Bronchial epithelial cell (primary cell): ENCODE results near the gene EYS. TPM values are rescaled to one million over a fixed set of nuclear protein-coding genes. Genes with fewer than 3 reads are reported as not detected.
"Not testable (repeated sequence)": the region's sequence is repeated elsewhere in the genome, so short reads cannot be mapped to it uniquely, and the experiment has no call there.

Experiments used
- DNase-seq: peaks from one replicate; pipeline ENCODE4 v3.0.0-alpha.2; 2010; ENCODE audit warnings: low read depth
- FAIRE-seq: peaks from 2 replicates; lab custom pipeline; 2011; peaks lifted over from hg19 to GRCh38; lab: Jason Lieb, UNC
- H3K27me3 ChIP-seq: 2 replicates; pipeline ENCODE4 v1.5.1; 2011; ENCODE audit warnings: low read length; ENCODE audit not compliant: control insufficient read depth, insufficient read depth
- H3K36me3 ChIP-seq: 2 replicates; pipeline ENCODE4 v1.5.1; 2011; ENCODE audit warnings: low read length; ENCODE audit not compliant: control insufficient read depth, insufficient read depth
- H3K4me3 ChIP-seq: 2 replicates; pipeline ENCODE4 v1.5.1; 2011; ENCODE audit warnings: mild to moderate bottlenecking, low read depth, low read length, control low read depth
- total RNA-seq: library from RNA; depleted of rRNA; stranded (reverse); fragments of >200 nt; gene quantifications from 2 replicates; pipeline ENCODE4 v1.2.1, GENCODE V29; 2014
- TF ChIP-seq, protein P1 (sequence below): IDR thresholded peaks from 2 replicates; pipeline ENCODE4 v1.5.1; 2011; ENCODE audit warnings: mild to moderate bottlenecking, moderate library complexity, low read length, control low read depth, inconsistent platforms; ENCODE audit not compliant: insufficient read depth, severe bottlenecking

The EYS gene
- total RNA-seq, 1 donor from 2014 or later, result 0.53 TPM

DNA sequence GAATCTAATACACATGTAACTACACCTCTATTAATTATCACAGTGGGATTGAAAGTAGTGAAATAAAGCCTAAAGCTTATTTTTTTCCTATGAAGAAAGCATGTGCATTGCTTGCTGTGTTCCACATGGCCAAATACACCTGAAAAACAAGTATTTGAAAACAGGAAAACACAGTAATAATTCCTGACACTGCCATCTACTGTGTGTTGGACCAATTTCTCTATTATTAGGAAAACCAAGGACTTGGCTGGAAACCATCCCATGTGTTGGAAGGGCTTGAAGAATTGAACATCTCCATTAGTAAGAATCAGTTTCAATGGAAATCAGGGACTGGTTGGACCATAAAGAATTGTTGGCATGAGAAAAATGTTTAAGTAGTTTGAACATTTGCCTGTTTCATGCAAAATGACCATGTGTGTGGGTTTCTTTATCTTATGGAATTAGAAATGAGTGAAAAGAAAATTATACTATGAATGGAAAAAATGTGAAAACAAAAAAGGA lies 1947.4 kb downstream of the EYS start:
- peak; percentile 10 for DNase-seq
- FAIRE-seq, result no peak
- Histone ChIP-seq H3K27me3 (no peaks in the 10 kb centered on the region), H3K4me3 (no peak overlapping the region), H3K36me3 (no peaks in the 10 kb centered on the region)
- TF ChIP-seq, protein P1, sequence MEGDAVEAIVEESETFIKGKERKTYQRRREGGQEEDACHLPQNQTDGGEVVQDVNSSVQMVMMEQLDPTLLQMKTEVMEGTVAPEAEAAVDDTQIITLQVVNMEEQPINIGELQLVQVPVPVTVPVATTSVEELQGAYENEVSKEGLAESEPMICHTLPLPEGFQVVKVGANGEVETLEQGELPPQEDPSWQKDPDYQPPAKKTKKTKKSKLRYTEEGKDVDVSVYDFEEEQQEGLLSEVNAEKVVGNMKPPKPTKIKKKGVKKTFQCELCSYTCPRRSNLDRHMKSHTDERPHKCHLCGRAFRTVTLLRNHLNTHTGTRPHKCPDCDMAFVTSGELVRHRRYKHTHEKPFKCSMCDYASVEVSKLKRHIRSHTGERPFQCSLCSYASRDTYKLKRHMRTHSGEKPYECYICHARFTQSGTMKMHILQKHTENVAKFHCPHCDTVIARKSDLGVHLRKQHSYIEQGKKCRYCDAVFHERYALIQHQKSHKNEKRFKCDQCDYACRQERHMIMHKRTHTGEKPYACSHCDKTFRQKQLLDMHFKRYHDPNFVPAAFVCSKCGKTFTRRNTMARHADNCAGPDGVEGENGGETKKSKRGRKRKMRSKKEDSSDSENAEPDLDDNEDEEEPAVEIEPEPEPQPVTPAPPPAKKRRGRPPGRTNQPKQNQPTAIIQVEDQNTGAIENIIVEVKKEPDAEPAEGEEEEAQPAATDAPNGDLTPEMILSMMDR, result no peak

DNA sequence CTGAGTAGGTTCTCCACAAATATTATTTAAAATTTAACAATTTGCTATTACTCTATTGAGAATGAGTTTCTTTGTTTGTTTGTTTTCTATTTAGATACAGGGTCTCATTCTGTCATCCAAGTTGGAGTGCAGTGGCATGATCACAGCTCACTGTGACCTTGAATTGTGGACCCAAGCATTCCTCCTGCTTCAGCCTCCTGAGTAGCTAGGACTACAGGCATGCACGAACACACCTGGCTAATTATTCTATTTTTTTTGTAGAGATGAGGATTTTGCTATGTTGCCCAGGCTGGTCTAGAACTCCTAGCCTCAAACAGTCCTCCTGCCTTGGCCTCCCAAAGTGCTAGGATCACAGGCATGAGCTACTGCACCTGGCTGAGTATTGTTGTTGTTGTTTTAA lies 1949.2 kb downstream of the EYS start:
- Histone ChIP-seq H3K27me3 (no peaks in the 10 kb centered on the region), H3K4me3 (no peak overlapping the region), H3K36me3 (no peaks in the 10 kb centered on the region)
- no peak for DNase-seq
- FAIRE-seq, result no peak
- TF ChIP-seq, protein P1, result no peak

DNA sequence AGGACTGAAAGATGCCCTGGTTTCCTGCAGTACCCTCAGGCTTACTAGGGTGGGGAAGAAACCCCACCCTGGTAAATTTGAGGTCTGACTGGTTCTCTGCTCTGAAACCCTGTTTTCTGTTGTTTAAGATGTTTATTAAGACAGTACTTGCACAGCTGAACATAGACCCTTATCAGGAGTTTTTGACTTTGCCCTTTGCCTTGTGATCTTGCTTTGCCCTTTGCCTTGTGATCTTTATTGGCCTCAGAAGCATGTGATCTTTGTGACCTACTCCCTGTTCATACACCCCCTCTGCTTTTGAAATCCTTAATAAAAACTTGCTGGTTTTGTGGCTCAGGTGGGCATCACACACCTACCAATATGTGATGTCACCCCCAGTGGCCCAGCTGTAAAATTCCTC lies 1949.8 kb downstream of the EYS start:
- FAIRE-seq, H3K36me3 ChIP-seq: not testable (repeated sequence)

DNA sequence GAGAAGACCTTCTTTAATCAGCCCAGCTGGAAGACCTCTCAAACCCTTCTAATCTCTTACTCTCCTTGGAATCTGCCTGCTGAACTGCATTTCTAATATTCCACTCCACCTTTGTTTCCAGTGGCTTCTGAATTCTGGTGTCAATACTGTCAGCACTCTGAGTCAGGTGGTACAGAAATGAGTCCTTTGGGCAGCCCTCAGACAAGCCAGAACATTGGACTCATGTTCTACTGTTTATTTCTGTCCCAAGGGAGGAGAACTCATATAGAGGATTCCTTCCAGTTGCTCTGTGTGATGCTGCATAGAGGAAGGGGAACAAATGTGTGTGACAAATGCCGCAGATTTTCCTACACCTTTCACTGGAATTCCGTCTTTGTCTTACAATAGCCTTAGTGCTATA lies 1956.6 kb downstream of the EYS start:
- DNase-seq (peak; percentile 55), FAIRE-seq (no peak)
- H3K36me3 ChIP-seq, result no peaks in the 10 kb centered on the region
- TF ChIP-seq, protein P1, result no peak
- H3K27me3 ChIP-seq, result no peaks in the 10 kb centered on the region
- H3K4me3 ChIP-seq, result no peak overlapping the region

More for the DNA sequence above, 1949.8 kb downstream of the EYS start:
- DNase-seq, H3K27me3 ChIP-seq, H3K4me3 ChIP-seq: not testable (repeated sequence)

DNA sequence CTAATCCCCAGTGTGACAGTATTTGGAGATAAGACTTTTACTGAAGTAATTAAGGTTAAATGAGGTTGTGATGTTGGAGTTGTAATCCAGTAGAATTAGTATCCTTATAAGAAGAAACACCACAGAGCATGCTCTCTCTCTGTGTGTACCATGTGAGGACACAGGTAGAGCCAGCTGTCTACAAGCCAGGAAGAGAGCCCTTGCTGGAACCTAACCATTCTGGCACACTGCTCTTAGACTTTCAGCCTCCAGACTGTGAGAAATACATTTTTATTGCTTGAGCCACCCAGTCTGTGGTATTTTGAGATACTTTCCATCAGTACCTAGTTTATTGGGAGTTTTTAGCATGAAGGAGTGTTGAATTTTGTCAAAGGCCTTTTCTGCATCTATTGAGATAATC lies 1961.2 kb downstream of the EYS start:
- DNase-seq (no peak), FAIRE-seq (no peak)
- TF ChIP-seq, protein P1, result no peak
- Histone ChIP-seq H3K36me3 (no peaks in the 10 kb centered on the region), H3K27me3 (no peaks in the 10 kb centered on the region), H3K4me3 (no peak overlapping the region)

DNA sequence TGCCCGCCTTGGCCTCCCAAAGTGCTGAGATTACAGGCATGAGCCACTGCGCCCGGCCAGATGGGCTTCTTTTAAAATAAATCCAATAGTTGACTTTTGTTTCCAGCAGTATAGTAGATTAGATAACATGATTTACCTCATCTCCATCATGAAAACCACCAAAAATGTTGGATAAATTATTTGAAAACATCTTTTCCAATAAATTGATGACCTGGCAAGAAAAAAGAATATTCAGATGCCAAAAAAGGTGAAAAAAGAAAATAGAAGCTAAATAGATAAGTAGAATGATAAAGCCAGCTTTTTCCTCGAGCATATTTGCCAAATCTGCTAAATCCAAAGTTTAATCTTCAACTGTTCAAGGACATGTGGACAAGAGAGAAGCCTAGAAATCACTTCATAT lies 1962.2 kb downstream of the EYS start:
- DNase-seq (no peak), FAIRE-seq (no peak)
- TF ChIP-seq, protein P1, result no peak
- no peaks in the 10 kb centered on the region for H3K36me3 ChIP-seq
- no peaks in the 10 kb centered on the region for H3K27me3 ChIP-seq
- H3K4me3 ChIP-seq, result no peak overlapping the region
